Right lobe of liver (tissue), 4 donors: ENCODE measurements around the gene STAB1.

Experiments
- POLR2A ChIP-seq: fragments of 450-650 bp; IDR thresholded peaks from one replicate; pipeline ENCODE4 v1.6.1; 2017; ENCODE audit warnings: antibody characterized with exemption, mild to moderate bottlenecking
- TF ChIP-seq, protein P1 (sequence below), 4 donors: fragments of 200-600 bp in 3 of 4; fragments of 450-650 bp in 1 of 4; IDR thresholded peaks; one replicate each; pipeline versions ENCODE4 v1.5.1 to v1.8.0; 2016 to 2022; ENCODE audit warnings: antibody characterized with exemption in 4 of 4, mild to moderate bottlenecking in 2 of 4
- donor health status: DM: no; HTN: no; CAD: no.
- donor health status: DM: no; HTN: no; CAD: no.
- donor health status: DM: no; HTN: yes; CAD: no.

DNA sequence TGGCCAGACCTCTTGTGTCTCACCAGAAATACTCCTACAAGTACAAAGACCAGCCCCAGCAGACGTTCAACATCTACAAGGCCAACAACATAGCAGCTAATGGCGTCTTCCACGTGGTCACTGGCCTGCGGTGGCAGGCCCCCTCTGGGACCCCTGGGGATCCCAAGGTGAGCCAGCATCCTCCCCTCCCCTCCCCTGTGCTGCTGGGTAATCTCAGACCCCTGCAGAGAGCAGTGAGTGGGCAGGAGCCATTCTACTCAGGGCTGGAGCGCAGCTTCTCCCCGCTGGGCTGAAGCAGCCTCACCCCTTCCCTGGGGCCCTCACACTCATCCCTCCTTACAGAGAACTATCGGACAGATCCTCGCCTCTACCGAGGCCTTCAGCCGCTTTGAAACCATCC is 9.8 kb downstream of the STAB1 start:
- TF ChIP-seq, protein P1, sequence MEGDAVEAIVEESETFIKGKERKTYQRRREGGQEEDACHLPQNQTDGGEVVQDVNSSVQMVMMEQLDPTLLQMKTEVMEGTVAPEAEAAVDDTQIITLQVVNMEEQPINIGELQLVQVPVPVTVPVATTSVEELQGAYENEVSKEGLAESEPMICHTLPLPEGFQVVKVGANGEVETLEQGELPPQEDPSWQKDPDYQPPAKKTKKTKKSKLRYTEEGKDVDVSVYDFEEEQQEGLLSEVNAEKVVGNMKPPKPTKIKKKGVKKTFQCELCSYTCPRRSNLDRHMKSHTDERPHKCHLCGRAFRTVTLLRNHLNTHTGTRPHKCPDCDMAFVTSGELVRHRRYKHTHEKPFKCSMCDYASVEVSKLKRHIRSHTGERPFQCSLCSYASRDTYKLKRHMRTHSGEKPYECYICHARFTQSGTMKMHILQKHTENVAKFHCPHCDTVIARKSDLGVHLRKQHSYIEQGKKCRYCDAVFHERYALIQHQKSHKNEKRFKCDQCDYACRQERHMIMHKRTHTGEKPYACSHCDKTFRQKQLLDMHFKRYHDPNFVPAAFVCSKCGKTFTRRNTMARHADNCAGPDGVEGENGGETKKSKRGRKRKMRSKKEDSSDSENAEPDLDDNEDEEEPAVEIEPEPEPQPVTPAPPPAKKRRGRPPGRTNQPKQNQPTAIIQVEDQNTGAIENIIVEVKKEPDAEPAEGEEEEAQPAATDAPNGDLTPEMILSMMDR (IDR thresholded peaks at IDR 0.05), result no peak
- no peak for TF ChIP-seq POLR2A
